Stimulated activated effector memory CD8-positive, alpha-beta T cell treated with anti-CD3 and anti-CD28 coated beads, Interleukin-12 subunit alpha, Interleukin-12 subunit beta, amount 100 ng/mL, for 72 hours (primary cell): ENCODE results near the gene DKK3.

Experiments used
- ATAC-seq: fragments of 150-1000 bp; cut with Tn5 transposase; 2 replicates; pipeline ENCODE4 v1.10.0; 2021
- DNase-seq, 2 donors: peaks; one replicate each; pipeline ENCODE4 v3.0.0; 2021 to 2022; ENCODE audit warnings: low spot score in 2 of 2
- H3K27ac Mint-ChIP-seq: one replicate; pipeline ENCODE4 v1.8.0; 2022; ENCODE audit warnings: mild to moderate bottlenecking, mixed read lengths
- H3K36me3 Mint-ChIP-seq: one replicate; pipeline ENCODE4 v1.8.0; 2022; ENCODE audit warnings: mild to moderate bottlenecking, mixed read lengths
- H3K4me1 Mint-ChIP-seq: one replicate; pipeline ENCODE4 v1.8.0; 2022; ENCODE audit warnings: mixed read lengths
- H3K4me3 Mint-ChIP-seq: one replicate; pipeline ENCODE4 v1.8.0; 2022; ENCODE audit warnings: mild to moderate bottlenecking, mixed read lengths
- H3K9me3 Mint-ChIP-seq: one replicate; pipeline ENCODE4 v1.8.0; 2022; ENCODE audit warnings: mixed read lengths

The DKK3 gene

DNA sequence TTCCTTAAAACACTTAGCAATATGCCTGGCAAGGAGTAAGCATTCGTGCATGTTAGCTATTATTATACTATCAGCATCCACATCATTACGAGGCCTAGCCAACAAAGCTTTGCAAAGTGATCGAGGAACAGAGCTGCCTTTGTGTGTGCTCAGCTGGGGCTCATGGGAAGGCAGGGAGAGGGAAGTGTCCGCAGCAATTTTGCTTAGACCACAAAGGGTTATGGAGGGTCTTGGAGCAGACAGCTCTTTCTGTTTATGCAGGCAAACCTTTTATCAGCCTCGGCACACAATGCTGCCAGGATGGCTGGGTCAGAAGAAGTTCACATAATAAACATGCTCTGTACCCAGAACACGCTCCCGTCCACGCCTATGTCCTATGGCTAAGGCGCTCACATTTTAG is 10.9 kb upstream of the DKK3 start:
- Mint-ChIP-seq H3K36me3 (no peaks in the 10 kb centered on the region), H3K4me3 (no peak overlapping the region), H3K4me1 (no peaks in the 10 kb centered on the region), H3K9me3 (no peaks in the 10 kb centered on the region), H3K27ac (no peak overlapping the region)
- no peak for ATAC-seq
- no peak for DNase-seq

DNA sequence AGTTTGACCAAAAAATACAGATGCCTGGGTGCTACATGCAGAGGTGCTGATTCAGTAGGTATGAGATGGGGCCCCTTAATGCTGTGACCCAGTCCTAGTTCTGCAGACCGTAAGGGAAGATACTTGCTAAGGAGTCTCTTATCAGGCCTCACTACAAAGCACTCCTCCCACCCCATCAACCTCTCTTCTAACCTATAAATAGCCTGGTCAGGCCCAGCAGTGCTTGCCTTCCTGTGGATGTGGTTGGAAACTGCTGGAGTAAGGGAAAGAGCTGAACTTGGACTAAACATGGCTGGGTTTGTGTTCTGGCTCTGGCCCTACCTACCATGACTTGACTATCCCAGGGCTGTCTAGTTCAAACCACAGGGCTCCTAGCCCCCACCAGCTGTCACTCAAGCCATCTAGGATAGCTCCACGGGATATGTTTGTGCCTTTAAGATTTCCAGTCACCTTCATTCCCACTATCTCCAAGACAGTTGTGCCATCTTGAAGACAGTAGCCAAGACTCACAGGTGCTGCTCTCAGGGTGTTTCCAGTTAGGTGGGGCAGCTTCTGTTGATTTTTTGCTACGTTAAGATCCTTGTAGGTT is 9.5 kb upstream of the DKK3 start:
- no peaks in the 10 kb centered on the region for H3K36me3 Mint-ChIP-seq
- DNase-seq (no peak), ATAC-seq (no peak)

DNA sequence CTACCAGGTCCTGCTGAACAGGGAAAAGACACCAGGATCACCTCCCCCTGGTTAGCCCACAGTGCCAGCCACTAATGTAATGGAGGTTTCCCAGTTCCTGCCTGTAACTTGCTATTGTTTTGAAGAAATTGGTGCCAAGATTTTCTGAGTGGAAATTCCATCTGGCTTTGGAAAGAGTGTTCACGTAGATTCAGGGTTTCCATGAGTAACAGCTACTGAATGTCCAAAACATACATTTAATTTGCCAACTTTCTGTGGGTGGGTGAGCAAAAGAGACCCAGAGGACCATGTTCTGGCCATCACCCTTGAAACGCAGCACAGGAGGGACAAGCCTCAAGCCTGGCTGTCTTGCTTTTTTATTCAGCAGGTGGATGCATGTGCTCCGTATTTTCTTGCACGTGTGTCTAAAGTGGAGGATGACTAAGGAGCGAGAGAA is 8.8 kb upstream of the DKK3 start:
- ATAC-seq, result no peak
- H3K36me3 Mint-ChIP-seq, result no peaks in the 10 kb centered on the region
- no peak for DNase-seq
- H3K27ac Mint-ChIP-seq, result no peak overlapping the region
- no peak overlapping the region for H3K4me3 Mint-ChIP-seq
- no peaks in the 10 kb centered on the region for H3K4me1 Mint-ChIP-seq
- no peaks in the 10 kb centered on the region for H3K9me3 Mint-ChIP-seq

More for the DNA sequence above, 9.5 kb upstream of the DKK3 start:
- no peaks in the 10 kb centered on the region for H3K9me3 Mint-ChIP-seq
- H3K4me3 Mint-ChIP-seq, result no peak overlapping the region
- H3K27ac Mint-ChIP-seq, result no peak overlapping the region
- no peaks in the 10 kb centered on the region for H3K4me1 Mint-ChIP-seq

DNA sequence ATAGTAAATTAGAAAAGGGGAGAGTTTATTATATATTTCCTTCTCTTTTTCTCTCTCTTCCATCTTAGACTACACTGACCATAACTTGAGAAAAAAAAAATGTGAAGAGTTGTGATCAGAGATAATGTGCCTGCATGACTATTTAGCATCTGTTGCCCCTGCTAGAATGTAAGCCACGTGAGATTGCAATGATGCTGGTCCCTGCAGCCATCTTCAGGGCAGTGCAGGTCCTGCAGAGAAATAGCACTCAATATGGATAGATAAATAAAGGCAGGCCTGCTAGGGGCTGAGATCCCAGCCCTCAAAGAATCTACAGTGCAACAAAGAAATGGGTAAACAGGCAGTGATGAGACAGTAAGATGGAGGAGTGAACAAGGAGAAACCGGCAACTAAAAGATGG is 7.8 kb upstream of the DKK3 start:
- H3K27ac Mint-ChIP-seq, result no peak overlapping the region
- no peak for DNase-seq

DNA sequence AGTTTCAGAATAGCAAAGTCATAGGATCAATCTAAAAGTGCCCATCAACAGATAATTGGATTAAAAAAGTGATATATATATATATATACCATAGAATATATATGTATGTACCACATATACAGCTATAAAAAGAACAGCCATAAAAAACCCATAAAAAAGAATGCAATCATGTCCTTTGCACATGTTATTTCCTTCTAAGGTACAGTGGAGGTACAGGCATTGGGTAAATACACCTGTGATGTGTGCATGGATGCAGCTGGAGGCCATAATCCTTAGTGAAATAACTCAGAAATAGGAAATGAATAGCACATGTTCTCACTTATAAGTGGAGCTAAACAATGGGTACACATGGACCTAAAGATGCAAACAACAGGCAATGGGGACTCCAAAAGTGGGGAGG is 7.1 kb upstream of the DKK3 start:
- ATAC-seq (no peak), DNase-seq (no peak)
- Mint-ChIP-seq H3K4me1 (no peaks in the 10 kb centered on the region), H3K9me3 (no peaks in the 10 kb centered on the region), H3K36me3 (no peaks in the 10 kb centered on the region), H3K27ac (no peak overlapping the region), H3K4me3 (no peak overlapping the region)

More for the DNA sequence above, 7.8 kb upstream of the DKK3 start:
- ATAC-seq, result no peak
- H3K4me1 Mint-ChIP-seq, result no peaks in the 10 kb centered on the region
- no peaks in the 10 kb centered on the region for H3K36me3 Mint-ChIP-seq
- H3K9me3 Mint-ChIP-seq, result no peaks in the 10 kb centered on the region
- H3K4me3 Mint-ChIP-seq, result no peak overlapping the region

DNA sequence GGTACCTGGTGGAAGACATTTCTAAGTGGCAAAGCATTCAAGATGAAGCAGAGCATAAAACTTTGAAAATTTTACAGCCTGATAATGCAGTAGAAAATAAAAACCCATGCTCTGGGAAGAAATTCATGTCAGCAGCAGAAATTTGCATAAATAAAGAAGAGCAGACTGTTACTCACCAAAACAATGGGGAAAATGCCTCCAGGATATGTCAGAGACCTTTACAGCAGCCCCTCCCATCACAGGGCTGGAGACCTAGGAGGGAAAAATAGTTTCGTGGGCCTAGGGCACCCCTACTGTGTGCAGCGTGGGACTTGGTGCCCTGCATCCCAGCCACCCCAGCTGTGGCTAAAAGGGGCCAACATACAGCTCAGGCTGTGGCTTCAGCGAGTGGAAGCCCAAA is 5.4 kb upstream of the DKK3 start:
- Mint-ChIP-seq H3K9me3 (no peaks in the 10 kb centered on the region), H3K36me3 (no peaks in the 10 kb centered on the region), H3K4me1 (peaks cover 5% of the 10 kb centered on the region), H3K4me3 (no peak overlapping the region), H3K27ac (no peak overlapping the region)
- DNase-seq (no peak), ATAC-seq (no peak)

DNA sequence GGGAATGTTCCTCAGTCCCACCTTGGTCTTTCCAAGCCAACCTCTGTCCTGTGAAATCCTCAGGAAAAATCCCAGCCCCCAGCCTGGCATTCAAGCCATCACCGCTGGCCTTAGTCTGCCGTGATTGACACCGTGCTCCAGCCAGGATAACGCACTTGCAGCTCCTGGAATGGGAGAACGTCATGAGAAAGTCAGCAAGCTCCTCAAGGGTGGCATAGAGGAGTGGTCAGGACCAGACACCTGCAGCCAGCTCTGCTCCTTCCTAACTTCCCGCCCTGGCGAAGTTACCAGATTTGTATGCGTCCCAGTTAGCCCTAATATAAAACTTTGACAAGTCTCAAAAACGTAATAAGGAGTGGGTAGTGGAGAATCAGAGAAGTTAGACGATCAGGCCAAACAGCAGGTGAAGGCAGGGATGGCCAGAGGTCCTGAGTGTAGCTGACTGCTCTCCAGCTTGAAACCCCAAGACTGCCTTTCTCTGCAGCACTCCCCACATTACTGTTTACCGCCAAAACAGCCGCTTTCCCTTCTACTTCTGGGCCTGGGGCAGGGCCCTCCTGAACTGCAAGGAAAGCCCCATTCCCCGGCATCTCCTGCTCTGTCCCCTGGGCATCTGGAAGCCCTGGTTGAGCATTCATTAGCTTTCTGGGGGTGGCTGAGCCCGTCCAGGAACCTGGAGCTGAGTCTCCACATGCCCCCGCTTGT is 1.3 kb upstream of the DKK3 start:
- Mint-ChIP-seq H3K4me3 (peak overlapping the region; percentile 67), H3K4me1 (peaks cover 5% of the 10 kb centered on the region), H3K9me3 (no peaks in the 10 kb centered on the region), H3K27ac (no peak overlapping the region), H3K36me3 (no peaks in the 10 kb centered on the region)
- ATAC-seq, result no peak
- no peak for DNase-seq

DNA sequence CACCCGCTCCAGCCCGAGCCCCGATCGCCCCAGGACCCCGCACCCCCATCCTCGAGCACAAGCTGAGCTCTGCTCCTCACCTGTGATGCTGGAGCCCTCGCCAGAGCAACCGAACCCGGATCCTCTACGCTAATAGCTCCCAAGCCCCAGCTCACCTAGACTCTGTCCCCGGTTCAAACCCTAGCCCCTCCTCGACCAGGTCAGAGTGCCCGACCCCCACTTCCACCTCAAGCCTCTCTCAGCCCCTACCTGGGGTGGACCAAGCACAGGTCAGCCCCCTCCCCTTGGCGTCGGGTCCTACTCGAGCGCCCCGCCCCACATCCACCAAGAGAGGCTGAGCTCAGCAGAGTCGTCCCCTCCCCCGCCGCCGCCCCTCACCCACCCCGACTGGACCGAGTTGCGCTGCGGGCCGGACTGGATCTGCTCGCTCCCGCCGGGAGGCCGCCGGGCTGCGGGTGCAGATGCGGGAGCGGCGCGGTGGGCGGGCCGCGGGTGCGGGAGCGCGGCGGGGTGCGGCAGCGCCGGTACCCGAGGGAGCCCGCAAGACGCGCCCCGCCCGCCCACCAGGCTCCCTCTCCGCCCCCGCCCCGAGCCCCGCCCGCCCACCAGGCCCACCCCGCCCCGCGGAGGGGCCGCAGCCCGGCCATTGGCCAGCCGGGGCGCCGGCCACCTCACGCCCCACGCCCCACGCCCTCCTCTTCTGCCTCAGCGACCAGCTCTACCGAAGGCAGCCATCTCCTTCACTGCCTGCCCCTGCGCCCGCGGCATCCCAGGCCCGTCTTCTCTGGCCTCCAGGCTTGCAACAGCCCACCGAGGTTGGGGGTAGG is 577 bp upstream of the DKK3 start:
- Mint-ChIP-seq H3K4me3 (peak overlapping the region; percentile 67), H3K27ac (no peak overlapping the region), H3K36me3 (no peaks in the 10 kb centered on the region), H3K4me1 (peaks cover 5% of the 10 kb centered on the region), H3K9me3 (no peaks in the 10 kb centered on the region)
- no peak for DNase-seq
- peak; percentile 47 for ATAC-seq

DNA sequence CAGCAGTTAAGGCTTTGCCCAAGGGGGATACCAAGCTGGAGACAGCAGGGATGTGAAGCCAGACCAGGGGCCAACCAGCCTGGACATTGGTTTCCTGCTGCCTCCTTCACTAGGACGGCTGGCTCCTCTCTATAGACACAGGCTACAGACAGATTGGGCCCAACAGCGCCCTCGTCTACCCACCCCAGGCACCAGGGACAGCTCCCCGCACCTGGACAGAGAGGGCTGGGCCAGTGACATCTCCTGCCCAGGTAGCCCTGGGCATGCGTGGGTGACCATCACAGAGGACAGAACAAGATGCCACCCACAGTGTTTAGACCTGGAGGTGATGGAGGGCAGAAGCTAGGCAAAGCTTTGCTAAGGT is 1.2 kb downstream of the DKK3 start:
- no peak for ATAC-seq
- Mint-ChIP-seq H3K27ac (no peak overlapping the region), H3K9me3 (no peaks in the 10 kb centered on the region), H3K4me1 (peaks cover 5% of the 10 kb centered on the region), H3K4me3 (peak overlapping the region; percentile 67), H3K36me3 (no peaks in the 10 kb centered on the region)
- no peak for DNase-seq

DNA sequence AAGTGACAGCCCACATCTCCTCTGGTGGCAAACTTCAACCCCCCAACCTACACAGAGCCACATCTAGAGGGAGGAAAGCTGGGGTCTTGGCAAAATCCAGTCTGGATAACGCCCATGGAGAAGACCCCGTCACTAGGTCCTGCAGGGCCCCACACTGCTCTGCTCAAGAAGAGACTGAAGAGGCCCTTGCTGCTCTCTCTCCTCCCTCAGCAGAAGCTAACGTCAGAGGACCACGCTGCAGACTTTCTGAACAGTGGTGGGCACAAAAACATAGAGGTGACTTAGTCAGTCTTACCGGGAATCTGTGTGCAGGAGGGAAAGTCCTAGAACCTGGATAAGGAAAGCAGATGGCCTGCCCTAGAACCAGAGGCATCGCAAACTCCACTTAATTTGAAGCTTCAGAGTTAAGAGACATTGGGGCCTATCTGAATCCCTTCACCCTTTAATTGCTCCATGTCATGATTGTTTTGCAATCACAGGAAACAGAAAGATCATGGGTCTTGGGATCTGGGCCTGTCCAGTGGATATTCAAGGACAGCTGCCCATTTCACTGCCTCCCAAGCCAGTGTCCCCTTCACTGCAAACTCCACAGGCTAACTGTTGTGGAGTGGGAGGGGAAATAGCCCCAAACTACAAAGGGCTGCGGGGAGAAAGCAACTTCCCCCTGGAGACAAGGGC is 1.7 kb downstream of the DKK3 start:
- Mint-ChIP-seq H3K4me3 (no peak overlapping the region), H3K27ac (no peak overlapping the region), H3K4me1 (peaks cover 5% of the 10 kb centered on the region), H3K9me3 (no peaks in the 10 kb centered on the region), H3K36me3 (no peaks in the 10 kb centered on the region)
- no peak for ATAC-seq
- DNase-seq, result no peak

DNA sequence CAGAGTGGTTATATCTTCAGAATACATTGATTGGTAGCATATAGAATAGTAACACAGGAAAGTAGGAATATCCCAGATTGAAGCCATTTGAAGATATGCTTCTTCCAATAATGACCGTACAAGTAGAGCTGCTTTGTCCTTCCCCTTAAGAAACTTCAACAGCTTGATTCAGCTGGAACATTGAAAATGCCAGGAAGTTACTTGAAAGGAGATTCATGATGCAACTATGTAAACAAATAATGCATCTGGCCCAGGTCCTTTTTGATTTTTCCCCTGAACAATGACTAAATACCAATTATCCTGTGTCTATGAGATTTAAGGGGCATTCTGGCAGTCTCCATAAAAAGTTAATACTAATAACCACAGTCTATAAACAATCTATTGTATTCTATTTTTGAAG is 3.0 kb downstream of the DKK3 start:
- Mint-ChIP-seq H3K27ac (no peak overlapping the region), H3K4me1 (peaks cover 5% of the 10 kb centered on the region), H3K4me3 (no peak overlapping the region), H3K36me3 (no peaks in the 10 kb centered on the region), H3K9me3 (no peaks in the 10 kb centered on the region)
- DNase-seq (no peak), ATAC-seq (no peak)

DNA sequence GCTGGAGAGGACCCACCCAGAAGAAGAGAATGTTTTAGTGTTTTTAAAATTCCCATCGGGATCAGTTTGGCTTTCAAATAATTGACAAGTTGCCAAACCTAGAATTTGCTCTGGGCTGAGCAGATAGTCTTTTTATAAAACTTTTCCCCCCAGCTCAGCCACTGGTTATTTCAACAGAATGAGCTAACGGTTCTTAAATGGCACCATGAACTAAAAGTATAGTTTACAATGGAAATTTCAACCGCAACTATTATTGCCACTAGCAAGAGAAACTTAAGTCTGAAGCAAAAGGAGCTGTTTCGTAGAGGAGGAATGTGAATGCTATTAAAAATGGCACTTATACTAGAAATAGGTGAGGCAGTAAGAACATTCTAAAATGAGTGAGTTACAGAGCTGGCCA is 3.4 kb downstream of the DKK3 start:
- H3K9me3 Mint-ChIP-seq, result no peaks in the 10 kb centered on the region
- ATAC-seq (no peak), DNase-seq (no peak)
- H3K36me3 Mint-ChIP-seq, result no peaks in the 10 kb centered on the region
- no peak overlapping the region for H3K4me3 Mint-ChIP-seq
- no peak overlapping the region for H3K27ac Mint-ChIP-seq
- H3K4me1 Mint-ChIP-seq, result peaks cover 5% of the 10 kb centered on the region

DNA sequence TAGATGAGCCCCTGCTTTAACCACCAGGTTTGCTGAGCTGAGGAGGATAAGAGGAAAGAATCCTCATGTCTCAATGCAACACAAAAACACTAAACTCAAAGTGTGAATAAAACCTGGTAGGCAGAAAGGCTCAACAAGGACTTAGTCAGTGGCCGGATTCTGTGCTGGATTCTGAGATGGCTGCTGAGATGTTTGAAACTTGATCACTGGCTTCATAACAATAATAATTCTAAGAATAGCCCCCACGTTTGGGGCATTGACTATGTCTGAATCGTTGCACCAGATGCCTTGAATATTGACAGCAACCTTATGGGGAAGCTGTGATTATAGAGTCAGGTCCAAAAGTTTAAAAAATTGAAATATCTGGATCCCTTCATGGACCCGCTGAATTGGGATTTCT is 4.6 kb downstream of the DKK3 start:
- Mint-ChIP-seq H3K27ac (no peak overlapping the region), H3K36me3 (no peaks in the 10 kb centered on the region), H3K4me3 (no peak overlapping the region), H3K4me1 (peaks cover 4% of the 10 kb centered on the region), H3K9me3 (no peaks in the 10 kb centered on the region)
- no peak for ATAC-seq
- DNase-seq, result no peak

DNA sequence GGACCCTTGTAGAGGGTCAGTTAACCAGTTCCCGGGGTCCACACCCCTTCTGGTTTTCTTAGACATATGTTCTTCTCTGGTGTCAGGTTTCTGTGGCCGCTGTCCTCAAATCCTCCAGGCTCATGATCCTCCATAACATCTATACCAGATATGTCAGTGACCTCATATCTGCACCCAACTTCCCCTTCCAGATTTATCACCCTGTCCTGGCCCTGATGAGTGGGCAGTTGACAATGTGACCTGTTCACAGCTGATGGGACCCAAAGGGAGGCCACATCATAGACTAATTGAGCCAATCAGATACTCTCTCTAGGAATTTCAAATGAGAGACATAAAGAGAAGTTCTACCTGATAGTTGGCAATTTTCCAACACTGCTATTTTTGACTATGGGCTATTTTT is 5.1 kb downstream of the DKK3 start:
- no peak for ATAC-seq
- no peak overlapping the region for H3K27ac Mint-ChIP-seq

DNA sequence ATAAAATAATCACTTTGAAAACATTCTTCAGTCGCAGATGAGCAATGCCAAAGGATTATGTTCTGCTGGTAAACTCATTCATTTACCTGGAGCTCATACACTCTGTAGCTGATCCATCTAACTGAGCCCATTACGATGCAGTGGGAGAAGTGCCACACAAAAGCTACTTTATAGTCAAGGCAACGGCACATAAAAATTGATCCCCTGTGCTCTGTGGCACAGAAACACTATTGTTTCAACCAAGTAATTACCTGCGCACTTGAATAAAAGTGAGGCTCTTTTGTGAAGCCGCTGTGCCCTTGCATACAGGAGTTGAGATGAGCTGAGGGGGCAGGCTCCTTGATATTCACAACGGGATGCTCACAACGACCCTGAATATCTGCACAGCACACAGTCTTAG is 7.2 kb downstream of the DKK3 start:
- H3K4me3 Mint-ChIP-seq, result no peak overlapping the region
- H3K9me3 Mint-ChIP-seq, result no peaks in the 10 kb centered on the region
- H3K27ac Mint-ChIP-seq, result no peak overlapping the region

More for the DNA sequence above, 5.1 kb downstream of the DKK3 start:
- Mint-ChIP-seq H3K4me3 (no peak overlapping the region), H3K4me1 (peaks cover 9% of the 10 kb centered on the region), H3K36me3 (no peaks in the 10 kb centered on the region), H3K9me3 (no peaks in the 10 kb centered on the region)
- DNase-seq, result no peak

More for the DNA sequence above, 7.2 kb downstream of the DKK3 start:
- Mint-ChIP-seq H3K4me1 (peaks cover 20% of the 10 kb centered on the region), H3K36me3 (no peaks in the 10 kb centered on the region)
- DNase-seq (no peak), ATAC-seq (no peak)
